ENCODE results near the gene INTS11.

Gene INTS11

GRCh38 chr1:1267488-1268283 is 56.8 kb downstream of the INTS11 start:
- ATAC-seq: no peak

GRCh38 chr1:1264868-1265272 is 59.6 kb downstream of the INTS11 start:
- TF ChIP-seq CSRNP3 (CRISPR knock-in tag; IDR thresholded peaks at IDR 0.05) (no peak), ZFP3 (CRISPR knock-in tag; IDR thresholded peaks at IDR 0.05) (no peak), CREB5 (CRISPR knock-in tag; IDR thresholded peaks at IDR 0.05; ENCODE audit: low read depth) (0 out of 2 replicates have a peak, but pooled peaks have one; percentile 39), TOX (CRISPR knock-in tag; IDR thresholded peaks at IDR 0.05; ENCODE audit: borderline replicate concordance) (no peak), ISL1 (CRISPR knock-in tag; IDR thresholded peaks at IDR 0.05) (peak; percentile 53)
- ATAC-seq: peak; percentile 91

More at GRCh38 chr1:1267488-1268283, 56.8 kb downstream of the INTS11 start:
- no peak for TF ChIP-seq CSDC2 (CRISPR knock-in tag; IDR thresholded peaks at IDR 0.05)
- no peak for TF ChIP-seq TOX (CRISPR knock-in tag; IDR thresholded peaks at IDR 0.05; ENCODE audit: borderline replicate concordance)
- TF ChIP-seq PPARA (CRISPR knock-in tag; IDR thresholded peaks at IDR 0.05; ENCODE audit: borderline replicate concordance): no peak
- TF ChIP-seq ZNF8 (CRISPR knock-in tag; IDR thresholded peaks at IDR 0.05): no peak

GRCh38 chr1:1264026-1264425 is 60.4 kb downstream of the INTS11 start:
- TF ChIP-seq CSDC2 (CRISPR knock-in tag; IDR thresholded peaks at IDR 0.05): no peak
- no peak for TF ChIP-seq ARNTL (CRISPR knock-in tag; IDR thresholded peaks at IDR 0.05; ENCODE audit: borderline replicate concordance, low read depth)
- no peak for TF ChIP-seq ZFP30 (CRISPR knock-in tag; IDR thresholded peaks at IDR 0.05)
- ATAC-seq: no peak

GRCh38 chr1:1262758-1263157 is 61.7 kb downstream of the INTS11 start:
- TF ChIP-seq ZFP30 (CRISPR knock-in tag; IDR thresholded peaks at IDR 0.05) (no peak), TOX (CRISPR knock-in tag; IDR thresholded peaks at IDR 0.05; ENCODE audit: borderline replicate concordance) (no peak), POU6F1 (CRISPR knock-in tag; IDR thresholded peaks at IDR 0.05; ENCODE audit: borderline replicate concordance, low read depth) (no peak), OSR1 (CRISPR knock-in tag; IDR thresholded peaks at IDR 0.05) (no peak), PPARA (CRISPR knock-in tag; IDR thresholded peaks at IDR 0.05; ENCODE audit: borderline replicate concordance) (no peak), CSRNP3 (CRISPR knock-in tag; IDR thresholded peaks at IDR 0.05) (no peak), ZNF565 (CRISPR knock-in tag; conservative IDR thresholded peaks at IDR 0.05; ENCODE audit: low read depth) (no peak), BACH2 (CRISPR knock-in tag; IDR thresholded peaks at IDR 0.05; ENCODE audit: borderline replicate concordance) (no peak), ISL1 (CRISPR knock-in tag; IDR thresholded peaks at IDR 0.05) (no peak), RARB (CRISPR knock-in tag; IDR thresholded peaks at IDR 0.05) (no peak), CREB5 (CRISPR knock-in tag; IDR thresholded peaks at IDR 0.05; ENCODE audit: low read depth) (no peak), PATZ1 (CRISPR knock-in tag; IDR thresholded peaks at IDR 0.05; ENCODE audit: borderline replicate concordance) (no peak)
- ATAC-seq: no peak
